Stimulated activated naive CD4-positive, alpha-beta T cell (primary cell): ENCODE data around the gene BTBD18.

Experiments used
- DNase-seq, 6 experiments: peaks; one replicate each; lab custom pipeline; 2025; lab: John Stamatoyannopoulos, UW

BTBD18 gene

GRCh38 chr11:57776031-57776521, 24.5 kb upstream of the BTBD18 start:
- DNase-seq, result no peak

DNA sequence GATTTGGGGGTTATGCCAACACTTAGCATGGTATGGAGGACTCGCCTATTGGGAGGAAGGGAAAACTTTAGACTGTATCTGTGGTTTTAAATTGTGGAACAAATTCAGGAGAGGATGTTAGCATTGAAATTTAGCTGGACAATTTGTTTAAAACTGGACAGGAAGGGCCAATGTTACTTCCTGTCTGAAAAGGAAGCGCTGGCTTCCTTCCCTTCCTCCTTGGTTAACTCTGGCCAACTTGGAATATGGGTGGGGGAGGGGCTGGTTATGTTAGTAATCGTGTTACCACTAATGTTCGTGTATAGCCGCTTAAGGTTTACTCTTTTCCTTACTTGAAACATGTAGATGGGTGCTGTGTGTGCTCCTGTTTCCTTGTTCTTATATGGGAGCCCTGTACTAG, 23.9 kb upstream of the BTBD18 start:
- no peak for DNase-seq

DNA sequence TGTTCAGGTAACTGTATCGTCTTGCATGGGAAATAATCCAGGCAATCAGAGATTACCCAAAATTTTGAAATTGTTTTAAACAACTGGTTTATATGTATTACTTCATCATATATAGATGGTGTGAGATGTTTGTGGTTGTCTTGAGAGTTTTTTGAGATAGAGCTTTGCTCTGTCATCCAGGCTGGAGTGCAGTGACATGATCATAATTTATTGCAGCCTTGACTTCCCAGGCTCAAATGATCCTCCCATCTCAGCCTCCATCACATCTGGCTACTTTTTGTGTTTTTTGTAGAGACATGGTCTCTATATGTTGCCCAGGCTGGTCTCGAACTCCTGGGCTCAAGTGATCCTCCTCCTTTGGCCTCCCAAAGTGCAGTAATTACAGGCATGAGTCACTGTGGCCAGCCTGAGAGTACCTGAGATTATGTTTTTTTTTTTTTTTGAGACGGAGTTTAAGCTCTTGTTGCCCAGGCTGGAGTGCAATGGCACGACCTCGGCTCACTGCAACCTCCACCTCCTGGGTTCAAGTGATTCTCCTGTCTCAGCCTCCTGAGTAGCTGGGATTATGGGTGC, 21.5 kb upstream of the BTBD18 start:
- DNase-seq, result no peak

GRCh38 chr11:57772562-57772961, 20.9 kb upstream of the BTBD18 start:
- DNase-seq, result no peak

DNA sequence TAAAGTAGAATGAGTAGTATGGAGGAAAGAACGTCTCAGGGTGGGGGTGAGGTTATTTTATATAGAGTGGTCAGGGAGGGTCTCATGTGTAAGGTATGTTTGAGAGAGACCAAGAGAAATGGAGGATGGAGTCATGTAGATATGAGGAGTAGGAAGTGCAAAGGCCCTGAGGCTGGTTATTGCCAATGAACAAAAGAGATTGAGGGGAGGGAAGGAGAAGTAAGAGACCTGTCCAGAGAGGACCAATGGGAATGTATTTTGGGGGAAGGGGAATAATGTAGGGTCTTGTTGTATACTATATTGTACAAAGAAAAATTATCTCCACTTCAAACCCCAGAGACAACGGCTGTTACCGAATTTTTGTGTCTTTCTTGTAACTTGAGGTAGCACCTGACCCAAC, 19.7 kb upstream of the BTBD18 start:
- DNase-seq, result no peak

- DNase-seq, result no peak
Observed at GRCh38 chr11:57770793-57771192, 19.2 kb upstream of the BTBD18 start.

- no peak for DNase-seq
Observed at GRCh38 chr11:57764972-57765371, 13.4 kb upstream of the BTBD18 start.

GRCh38 chr11:57764566-57764965, 12.9 kb upstream of the BTBD18 start:
- no peak for DNase-seq

DNA sequence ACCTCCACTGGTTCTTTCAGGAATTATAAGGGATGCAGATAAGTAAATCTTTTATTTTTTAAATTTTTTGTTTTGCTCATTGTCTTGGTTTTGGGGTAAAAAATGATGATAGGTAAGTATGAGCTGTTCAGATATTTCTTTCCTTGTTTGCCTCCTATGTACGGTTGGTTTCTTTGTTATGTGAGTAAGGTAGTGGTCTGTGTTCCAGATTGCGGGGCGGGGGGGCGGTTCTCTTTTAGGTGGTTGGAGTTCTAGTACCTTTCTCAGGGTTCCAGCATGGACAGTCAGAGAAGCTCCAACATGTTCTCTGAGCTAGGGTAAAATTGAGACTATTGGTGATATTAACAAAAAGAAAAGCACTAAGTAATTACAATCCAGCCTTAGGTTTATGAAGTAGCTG, 12.4 kb upstream of the BTBD18 start:
- DNase-seq, result no peak

DNA sequence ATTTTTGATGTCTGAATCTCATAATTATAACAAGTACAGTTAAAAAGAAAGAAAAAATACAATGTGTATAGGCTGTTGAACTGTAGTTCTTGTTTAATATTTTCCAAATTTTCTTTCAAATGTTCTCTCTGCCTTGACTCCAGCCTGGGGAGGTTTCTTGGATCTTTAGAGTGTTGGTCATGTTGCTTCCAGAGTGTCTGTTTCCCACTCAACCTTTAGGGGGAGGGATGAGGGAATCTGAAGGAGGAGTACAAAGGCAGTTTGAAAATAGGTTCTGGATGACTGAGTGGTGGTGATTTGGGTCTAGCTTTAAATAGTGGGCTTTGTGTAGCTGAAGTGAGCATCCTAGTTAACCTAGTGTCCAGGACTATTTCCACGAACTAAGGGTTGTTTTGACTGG, 11.9 kb upstream of the BTBD18 start:
- no peak for DNase-seq

GRCh38 chr11:57762235-57762861, 10.7 kb upstream of the BTBD18 start:
- no peak for DNase-seq

DNA sequence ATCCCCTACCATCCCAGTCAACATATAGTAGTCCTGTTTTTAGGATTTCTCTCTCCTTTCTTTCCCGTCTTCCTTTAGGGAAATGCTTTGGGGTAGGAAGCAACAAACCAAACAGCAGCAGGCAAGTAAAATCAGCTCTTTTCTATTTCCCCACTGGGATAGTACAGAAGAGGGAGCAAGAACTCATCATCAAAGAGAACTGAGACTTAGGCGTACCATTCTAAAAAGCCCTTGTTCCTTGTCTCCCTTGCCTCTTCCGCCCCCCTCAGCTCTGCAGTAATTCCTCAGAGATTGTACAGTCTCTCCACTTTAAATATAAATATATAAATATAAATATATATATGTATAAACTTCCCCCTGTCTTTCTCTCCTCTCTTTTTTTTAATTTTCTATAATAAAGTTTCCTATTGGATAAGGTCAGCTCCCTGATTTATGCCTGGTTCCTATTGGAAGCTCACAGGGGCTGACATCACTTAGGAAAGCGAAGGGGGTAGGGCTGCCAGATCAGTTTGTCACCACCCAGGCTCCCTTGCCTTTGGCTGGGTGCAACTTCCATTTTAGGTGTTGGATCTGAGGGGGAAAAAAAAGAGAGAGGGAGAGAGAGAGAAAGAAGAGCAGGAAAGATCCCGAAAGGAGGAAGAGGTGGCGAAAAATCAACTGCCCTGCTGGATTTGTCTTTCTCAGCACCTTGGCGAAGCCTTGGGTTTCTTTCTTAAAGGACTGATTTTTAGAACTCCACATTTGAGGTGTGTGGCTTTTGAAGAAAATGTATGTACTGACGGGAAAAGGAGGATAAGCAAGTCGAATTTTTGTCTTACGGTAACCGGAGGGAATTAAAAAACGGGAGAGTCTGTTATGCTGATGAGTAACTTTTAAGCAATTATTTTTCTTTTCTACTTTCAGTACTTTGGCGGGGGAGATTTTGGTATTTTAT, 9.9 kb upstream of the BTBD18 start, which contains the start of gene CTNND1:
CTNND1 (plus strand) TSS at position 502 of the 934 bp plus-strand sequence. CDS start 29,677 bp downstream, outside the sequence.
- DNase-seq, result no peak

- no peak for DNase-seq
Observed at GRCh38 chr11:57758174-57758573, 6.6 kb upstream of the BTBD18 start.

GRCh38 chr11:57752954-57753353, 1.3 kb upstream of the BTBD18 start:
- DNase-seq, result no peak

DNA sequence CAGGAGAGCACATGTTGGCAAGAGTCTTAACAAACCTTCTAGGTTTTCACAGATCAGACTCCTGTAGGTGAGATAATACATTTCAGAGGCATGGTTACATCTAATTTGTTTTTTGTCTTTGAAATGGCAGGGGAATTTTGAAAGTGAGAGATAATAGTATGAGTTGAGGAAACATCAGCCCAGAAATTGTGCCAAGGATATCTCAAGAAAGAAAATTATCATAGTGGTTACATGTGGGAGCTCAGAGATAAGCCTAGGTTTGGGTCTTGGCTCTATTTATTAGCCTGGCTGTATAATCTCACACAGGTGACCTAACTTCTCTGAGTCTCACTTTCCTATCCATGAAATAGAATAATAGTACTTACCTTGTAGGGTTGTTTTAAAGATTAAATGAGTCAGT, 443 bp downstream of the BTBD18 start:
- DNase-seq, result no peak

GRCh38 chr11:57746920-57747319, 4.7 kb downstream of the BTBD18 start:
- no peak for DNase-seq

DNA sequence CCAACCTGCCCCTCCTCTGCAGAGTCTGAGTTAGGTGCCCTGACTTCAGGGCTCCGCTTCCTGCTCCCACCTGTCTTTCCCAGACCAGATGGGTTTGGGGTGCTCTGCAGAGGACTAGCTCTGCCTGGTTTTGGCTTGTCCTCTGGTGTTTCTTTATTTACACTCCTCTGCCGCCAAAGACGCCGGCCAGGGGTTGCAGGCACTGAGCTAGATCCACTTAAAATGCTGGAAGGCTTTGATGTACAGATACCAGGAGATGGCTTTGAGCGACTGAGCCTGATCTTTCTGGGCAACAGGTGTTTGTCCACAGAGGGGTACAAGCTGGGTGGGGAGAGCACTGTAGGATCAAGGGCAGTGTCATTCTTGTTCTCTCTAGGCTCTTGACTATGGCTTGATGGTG, 6.4 kb downstream of the BTBD18 start:
- no peak for DNase-seq

DNA sequence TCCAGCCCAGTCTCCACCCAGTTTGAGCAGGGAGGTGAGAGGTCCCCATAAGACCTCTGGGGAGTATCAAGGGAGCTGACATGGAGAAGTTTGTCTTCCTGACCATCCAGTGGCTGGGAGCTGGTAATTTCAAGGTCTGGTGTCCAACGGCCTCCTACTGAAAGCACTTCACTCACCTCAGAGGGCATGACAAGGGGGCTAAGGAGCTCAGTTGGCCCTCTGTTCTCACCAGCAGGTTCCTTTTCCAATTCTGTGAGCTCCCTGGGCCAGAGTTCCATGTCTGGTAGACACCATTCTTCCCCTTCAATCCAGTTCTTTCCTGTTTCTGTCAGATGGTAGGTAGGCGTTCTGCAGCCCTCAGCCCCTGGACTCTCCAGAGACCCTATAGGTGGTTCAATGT, 7.3 kb downstream of the BTBD18 start:
- no peak for DNase-seq

GRCh38 chr11:57742087-57742452, 9.5 kb downstream of the BTBD18 start:
- peak in 1 of 6 experiments; percentile 31 for DNase-seq

DNA sequence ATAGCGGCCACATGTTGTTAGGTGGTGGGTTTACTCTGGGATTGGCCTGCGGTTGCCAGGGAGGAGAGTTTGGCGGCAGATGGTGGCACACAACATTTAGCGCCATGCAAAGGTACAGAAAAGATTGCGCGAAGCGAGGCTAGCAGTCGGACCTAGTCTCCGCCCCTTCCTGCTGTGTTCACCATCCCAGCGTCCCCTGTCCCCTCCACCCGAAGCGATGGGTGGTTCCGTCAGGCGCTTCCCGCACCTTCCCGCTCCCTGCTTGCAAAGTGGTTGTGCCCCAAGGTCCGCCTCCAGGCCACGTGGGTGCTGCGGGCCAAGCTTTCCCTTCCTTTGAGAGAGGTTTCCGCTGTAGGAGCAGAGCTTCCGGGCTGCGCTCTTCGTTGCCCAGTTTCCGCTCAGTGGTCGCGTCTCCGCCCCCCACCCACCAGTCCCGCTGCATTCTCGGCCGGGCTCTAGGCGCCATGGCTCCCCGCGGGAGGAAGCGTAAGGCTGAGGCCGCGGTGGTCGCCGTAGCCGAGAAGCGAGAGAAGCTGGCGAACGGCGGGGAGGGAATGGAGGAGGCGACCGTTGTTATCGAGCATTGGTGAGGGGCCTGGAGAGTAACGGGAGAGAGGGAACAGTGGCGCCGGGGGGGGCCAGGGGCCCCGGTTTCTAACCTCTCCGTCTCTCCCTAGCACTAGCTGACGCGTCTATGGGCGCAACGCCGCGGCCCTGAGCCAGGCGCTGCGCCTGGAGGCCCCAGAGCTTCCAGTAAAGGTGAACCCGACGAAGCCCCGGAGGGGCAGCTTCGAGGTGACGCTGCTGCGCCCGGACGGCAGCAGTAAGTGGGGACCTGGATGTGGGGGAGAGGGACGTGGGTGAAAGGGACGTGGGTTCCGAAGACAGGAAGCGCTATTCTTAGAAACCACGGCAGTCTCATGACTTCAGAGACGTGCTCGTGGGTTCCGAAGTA, 10.2 kb downstream of the BTBD18 start, which contains the start of gene SELENOH:
SELENOH (plus strand) TSS at position 360 of the 955 bp plus-strand sequence; CDS start at position 465, 105 bp downstream.
- peak; percentile 86 to 91 (median 88) for DNase-seq

GRCh38 chr11:57735619-57736298, 15.9 kb downstream of the BTBD18 start:
- DNase-seq, result no peak
